Adipocyte (in vitro differentiated cells): ENCODE data around the gene BRAT1.

ENCODE experiments used
- DNase-seq: peaks from one replicate; pipeline ENCODE4 v3.0.0-alpha.2; 2015; ENCODE audit warnings: low read depth
- H3K27me3 ChIP-seq: replicated peaks from 2 replicates; pipeline ENCODE4 v1.7.0; 2013; ENCODE audit warnings: mild to moderate bottlenecking, low read length, moderate library complexity; ENCODE audit not compliant: control insufficient read depth, insufficient read depth
- H3K36me3 ChIP-seq: 2 replicates; pipeline ENCODE4 v1.7.0; 2013; ENCODE audit warnings: low read length, mild to moderate bottlenecking, moderate library complexity; ENCODE audit not compliant: control insufficient read depth, insufficient read depth, severe bottlenecking
- H3K4me1 ChIP-seq: 2 replicates; pipeline ENCODE4 v1.7.0; 2013; ENCODE audit warnings: mild to moderate bottlenecking, low read length, moderate library complexity; ENCODE audit not compliant: control insufficient read depth, insufficient read depth
- H3K4me3 ChIP-seq: 2 replicates; pipeline ENCODE4 v1.7.0; 2013; ENCODE audit warnings: mild to moderate bottlenecking, low read length, moderate library complexity
- H3K9ac ChIP-seq: 2 replicates; pipeline ENCODE4 v1.7.0; 2013; ENCODE audit warnings: mild to moderate bottlenecking, low read length, moderate library complexity
- H3K9me3 ChIP-seq: 2 replicates; pipeline ENCODE4 v1.7.0; 2013; ENCODE audit warnings: mild to moderate bottlenecking, low read length, moderate library complexity; ENCODE audit not compliant: control insufficient read depth

The BRAT1 gene

GRCh38 chr7:2493205-2494164 lies 61.8 kb downstream of the BRAT1 start:
- no peak for DNase-seq
- H3K4me3 ChIP-seq, result no peak overlapping the region
- no peaks in the 10 kb centered on the region for H3K9me3 ChIP-seq
- H3K36me3 ChIP-seq, result no peaks in the 10 kb centered on the region
- peak overlapping the region; percentile 20 for H3K9ac ChIP-seq
- peaks cover 28% of the 10 kb centered on the region for H3K4me1 ChIP-seq
- H3K27me3 ChIP-seq, result peaks cover 11% of the 10 kb centered on the region

- no peaks in the 10 kb centered on the region for H3K36me3 ChIP-seq
- H3K4me3 ChIP-seq, result no peak overlapping the region
- H3K4me1 ChIP-seq, result peaks cover 41% of the 10 kb centered on the region
- DNase-seq, result no peak
- no peak overlapping the region for H3K9ac ChIP-seq
- H3K27me3 ChIP-seq, result peaks cover 5% of the 10 kb centered on the region
- no peaks in the 10 kb centered on the region for H3K9me3 ChIP-seq
Measured at GRCh38 chr7:2492038-2492437, 63.3 kb downstream of the BRAT1 start.

DNA sequence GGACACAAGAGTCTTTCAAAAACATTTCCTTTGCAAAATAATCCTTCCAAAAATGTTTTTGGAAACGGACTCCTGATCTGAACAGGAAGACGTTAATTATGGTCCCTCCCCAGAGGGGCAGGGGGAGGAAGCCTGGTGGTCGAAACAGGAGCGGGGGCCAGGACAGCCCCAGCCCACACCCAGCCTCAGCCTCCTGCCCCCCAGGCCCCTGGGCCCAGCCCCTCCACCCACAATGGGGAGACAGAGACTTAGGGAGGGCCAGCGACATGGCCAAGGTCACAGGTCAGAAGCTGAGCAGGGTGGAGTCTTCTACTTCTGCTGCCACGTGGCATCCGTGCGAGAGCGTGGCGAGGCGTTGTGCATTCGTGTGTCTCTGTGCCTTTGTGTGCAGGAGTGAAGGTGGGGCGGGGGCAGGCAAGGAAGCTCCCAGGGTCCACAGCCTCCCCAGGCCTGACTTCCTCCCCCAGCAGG lies 65.1 kb downstream of the BRAT1 start:
- no peaks in the 10 kb centered on the region for H3K9me3 ChIP-seq
- H3K4me1 ChIP-seq, result peaks cover 41% of the 10 kb centered on the region
- no peak overlapping the region for H3K4me3 ChIP-seq
- H3K27me3 ChIP-seq, result peaks cover 3% of the 10 kb centered on the region
- DNase-seq, result no peak
- no peaks in the 10 kb centered on the region for H3K36me3 ChIP-seq
- H3K9ac ChIP-seq, result no peak overlapping the region

DNA sequence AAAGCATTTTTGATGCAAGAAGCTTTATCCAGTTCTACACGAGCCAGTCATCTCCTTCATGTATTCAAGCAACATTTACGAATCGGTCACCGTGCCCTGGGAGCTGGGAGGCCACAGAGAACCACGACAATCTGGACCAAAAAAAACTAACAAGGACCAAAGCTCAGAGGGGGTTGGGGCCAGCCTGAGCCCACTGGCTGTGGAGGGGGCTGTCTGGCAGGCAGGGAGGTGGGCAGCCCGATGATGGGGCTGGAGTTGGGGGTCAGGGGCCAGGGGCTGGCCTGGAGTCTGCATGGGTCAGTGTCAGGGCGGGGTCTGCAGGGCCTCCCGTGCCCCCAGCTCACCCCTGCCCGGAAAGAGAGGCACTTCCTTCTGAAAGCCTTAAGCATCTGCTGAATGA lies 66.6 kb downstream of the BRAT1 start:
- H3K4me3 ChIP-seq, result peak overlapping the region; percentile 28
- H3K4me1 ChIP-seq, result peaks cover 38% of the 10 kb centered on the region
- H3K36me3 ChIP-seq, result no peaks in the 10 kb centered on the region
- no peaks in the 10 kb centered on the region for H3K27me3 ChIP-seq
- no peak for DNase-seq
- peak overlapping the region; percentile 70 for H3K9ac ChIP-seq
- no peaks in the 10 kb centered on the region for H3K9me3 ChIP-seq

GRCh38 chr7:2488272-2488645 lies 67.1 kb downstream of the BRAT1 start:
- peak overlapping the region; percentile 28 for H3K4me3 ChIP-seq
- H3K9me3 ChIP-seq, result peaks cover 2% of the 10 kb centered on the region
- no peaks in the 10 kb centered on the region for H3K36me3 ChIP-seq
- peak overlapping the region; percentile 70 for H3K9ac ChIP-seq
- no peaks in the 10 kb centered on the region for H3K27me3 ChIP-seq
- H3K4me1 ChIP-seq, result peaks cover 34% of the 10 kb centered on the region
- peak; percentile 70 for DNase-seq
